Neuronal stem cell (in vitro differentiated cells): ENCODE measurements around the gene PLCL2.

ENCODE experiments used
- DNase-seq: peaks from one replicate; pipeline ENCODE4 v3.0.0-alpha.2; 2013; ENCODE audit warnings: low spot score
- H2AFZ ChIP-seq: one replicate; pipeline ENCODE4 v1.6.1; 2013; ENCODE audit warnings: mild to moderate bottlenecking, low read length, inconsistent platforms
- H2AK5ac ChIP-seq: 2 replicates; pipeline ENCODE4 v1.6.1; 2013; ENCODE audit warnings: low read depth, mild to moderate bottlenecking, inconsistent platforms, low read length, moderate library complexity, mixed read lengths
- H2BK120ac ChIP-seq: 2 replicates; pipeline ENCODE4 v1.6.1; 2013; ENCODE audit warnings: low read depth, mild to moderate bottlenecking, inconsistent platforms, low read length, moderate library complexity, mixed read lengths
- H2BK12ac ChIP-seq: one replicate; pipeline ENCODE4 v1.6.1; 2013; ENCODE audit warnings: low read length, inconsistent platforms
- H2BK15ac ChIP-seq: 2 replicates; pipeline ENCODE4 v1.6.1; 2013; ENCODE audit warnings: mild to moderate bottlenecking, low read length, inconsistent platforms, mixed read lengths
- H2BK5ac ChIP-seq: one replicate; pipeline ENCODE4 v1.6.1; 2013; ENCODE audit warnings: inconsistent platforms, mild to moderate bottlenecking, low read length, moderate library complexity
- H3K14ac ChIP-seq: one replicate; pipeline ENCODE4 v1.6.1; 2013; ENCODE audit warnings: low read length, inconsistent platforms
- H3K18ac ChIP-seq: 2 replicates; pipeline ENCODE4 v1.6.1; 2013; ENCODE audit warnings: low read length, inconsistent platforms
- H3K23ac ChIP-seq: 2 replicates; pipeline ENCODE4 v1.6.1; 2013; ENCODE audit warnings: low read depth, mild to moderate bottlenecking, mixed read lengths, low read length, inconsistent platforms; ENCODE audit not compliant: poor library complexity
- H3K27ac ChIP-seq: replicated peaks from 3 replicates; pipeline ENCODE4 v1.5.1; 2013; ENCODE audit warnings: low read length, inconsistent platforms
- H3K27me3 ChIP-seq, 3 experiments: 2 replicates each; pipeline ENCODE4 v1.6.1; 2013; ENCODE audit warnings: low read length in 3 of 3, mild to moderate bottlenecking in 2 of 3, inconsistent platforms in 1 of 3, low read depth in 1 of 3, mixed read lengths in 1 of 3, moderate library complexity in 1 of 3; ENCODE audit not compliant: control insufficient read depth in 3 of 3, insufficient read depth in 3 of 3
- H3K36me3 ChIP-seq, 2 donors: replicated peaks in 1 of 2; 2 replicates each; pipeline ENCODE4 v1.6.1; 2013; ENCODE audit warnings: low read length in 2 of 2; ENCODE audit not compliant: control insufficient read depth in 2 of 2, insufficient read depth in 2 of 2
- H3K4ac ChIP-seq: 2 replicates; pipeline ENCODE4 v1.6.1; 2013; ENCODE audit warnings: inconsistent platforms, mild to moderate bottlenecking, low read length, moderate library complexity
- H3K4me1 ChIP-seq, 2 donors: 1 replicate in 1 of 2; 2 replicates in 1 of 2; pipeline ENCODE4 v1.6.1; 2013; ENCODE audit warnings: low read length in 2 of 2, low read depth in 1 of 2; ENCODE audit not compliant: control insufficient read depth in 2 of 2, insufficient read depth in 1 of 2
- H3K4me2 ChIP-seq: one replicate; pipeline ENCODE4 v1.6.1; 2013; ENCODE audit warnings: mild to moderate bottlenecking, low read length, inconsistent platforms; ENCODE audit not compliant: insufficient read depth, poor library complexity, severe bottlenecking
- H3K4me3 ChIP-seq, 2 donors: 2 replicates each; pipeline ENCODE4 v1.5.1; 2013; ENCODE audit warnings: low read length in 2 of 2, mild to moderate bottlenecking in 2 of 2, inconsistent platforms in 1 of 2, moderate library complexity in 1 of 2
- H3K79me1 ChIP-seq: one replicate; pipeline ENCODE4 v1.6.1; 2013; ENCODE audit warnings: low read depth, mild to moderate bottlenecking, inconsistent platforms, low read length, moderate library complexity
- H3K9ac ChIP-seq: one replicate; pipeline ENCODE4 v1.6.1; 2013; ENCODE audit warnings: mild to moderate bottlenecking, low read depth, low read length, inconsistent platforms; ENCODE audit not compliant: poor library complexity
- H3K9me3 ChIP-seq, 2 donors: replicated peaks in 1 of 2; 2 replicates each; pipeline versions ENCODE3 to v1.6.1; 2013; ENCODE audit warnings: low read length in 2 of 2, mild to moderate bottlenecking in 2 of 2, inconsistent platforms in 1 of 2, low read depth in 1 of 2, mixed read lengths in 1 of 2, moderate library complexity in 1 of 2; ENCODE audit not compliant: control insufficient read depth in 2 of 2, insufficient read depth in 1 of 2
- H4K8ac ChIP-seq: one replicate; pipeline ENCODE4 v1.6.1; 2013; ENCODE audit warnings: low read depth, mild to moderate bottlenecking, inconsistent platforms, low read length, moderate library complexity
- H4K91ac ChIP-seq: one replicate; pipeline ENCODE4 v1.6.1; 2013; ENCODE audit warnings: low read length, low read depth, mild to moderate bottlenecking, inconsistent platforms; ENCODE audit not compliant: poor library complexity
- WGBS, 2 donors: extraction: QIAGEN DNeasy Blood & Tissue Kit; methylation state at CpG; one replicate each; pipeline ENCODE4 v1.1.7; 2013; ENCODE audit warnings: missing lambda C conversion rate in 2 of 2, mixed read lengths in 1 of 2; ENCODE audit not compliant: insufficient read length in 2 of 2, insufficient replicate concordance in 1 of 2; ENCODE audit errors: extremely low coverage in 2 of 2; 5-methylcytosine and 5-hydroxymethylcytosine counted together

The PLCL2 gene

DNA sequence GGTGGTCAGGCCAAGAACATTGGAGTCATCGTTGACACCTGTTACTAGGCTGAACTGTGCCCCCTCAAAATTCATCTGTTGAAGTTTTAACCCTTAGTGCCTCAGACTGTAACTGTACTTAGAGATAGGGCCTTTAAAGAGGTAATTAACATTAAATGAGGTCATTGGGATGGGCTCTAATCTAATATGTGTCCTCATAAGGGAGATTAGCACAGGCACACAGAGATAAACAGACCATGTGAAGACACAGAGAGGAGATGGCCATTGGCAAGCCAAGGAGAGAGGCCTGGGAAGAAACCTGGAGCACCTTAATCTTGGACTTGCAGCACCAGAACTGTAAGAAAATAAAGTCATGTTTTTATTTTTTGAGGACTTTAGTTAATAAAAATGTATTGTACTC is 59.6 kb downstream of the PLCL2 start:
- Histone ChIP-seq H3K4me1 (peaks cover 4 to 7% of the 10 kb centered on the region in 2 donors), H3K27me3 (no peaks in the 10 kb centered on the region), H2BK120ac (no peak overlapping the region), H3K27ac (no peak overlapping the region), H2AFZ (no peak overlapping the region), H3K4me3 (no peak overlapping the region), H4K8ac (no peak overlapping the region), H3K4me2 (no peak overlapping the region), H3K14ac (no peak overlapping the region), H2BK5ac (no peak overlapping the region), H2AK5ac (no peak overlapping the region), H3K18ac (no peak overlapping the region), H3K36me3 (peaks cover 0 to 1% of the 10 kb centered on the region in 2 donors), H3K9me3 (no peaks in the 10 kb centered on the region), H3K79me1 (no peaks in the 10 kb centered on the region), H2BK12ac (no peak overlapping the region), H2BK15ac (no peak overlapping the region), H3K9ac (no peak overlapping the region), H4K91ac (no peak overlapping the region), H3K23ac (no peak overlapping the region), H3K4ac (no peak overlapping the region)
- no peak for DNase-seq
- WGBS, 2 donors: no CpG with 5 or more reads among the region's 1 CpG

DNA sequence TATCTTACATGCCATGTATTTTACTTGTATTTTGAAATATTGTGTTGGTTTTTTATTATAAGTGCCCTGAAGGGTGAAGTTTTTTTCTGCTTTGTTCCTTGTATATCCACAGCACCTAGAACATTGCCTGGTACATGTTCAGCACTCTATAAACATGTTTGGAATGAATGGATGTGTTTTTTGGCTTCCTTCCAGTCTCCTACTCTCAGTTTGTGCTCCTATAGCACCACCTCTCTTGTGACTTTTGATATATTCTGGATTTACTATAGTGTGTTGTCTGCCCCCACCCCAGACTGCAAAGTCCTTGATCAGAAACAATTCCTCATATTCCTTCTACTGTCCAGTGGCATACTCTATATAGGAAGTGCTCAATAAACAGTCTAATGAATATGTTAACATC is 60.6 kb downstream of the PLCL2 start:
- H4K8ac ChIP-seq: no peak overlapping the region
- no peak overlapping the region for H2BK120ac ChIP-seq
- no peaks in the 10 kb centered on the region for H3K9me3 ChIP-seq
- no peak overlapping the region for H2BK5ac ChIP-seq
- no peak overlapping the region for H4K91ac ChIP-seq
- H3K27me3 ChIP-seq: no peaks in the 10 kb centered on the region
- H3K4me3 ChIP-seq: no peak overlapping the region
- H3K79me1 ChIP-seq: no peaks in the 10 kb centered on the region
- H3K4me2 ChIP-seq: no peak overlapping the region
- H3K23ac ChIP-seq: no peak overlapping the region
- H2BK12ac ChIP-seq: no peak overlapping the region
- H3K18ac ChIP-seq: no peak overlapping the region
- peaks cover 4 to 7% of the 10 kb centered on the region in 2 donors for H3K4me1 ChIP-seq
- H3K9ac ChIP-seq: no peak overlapping the region
- H3K36me3 ChIP-seq: peaks cover 0 to 1% of the 10 kb centered on the region in 2 donors
- no peak overlapping the region for H3K4ac ChIP-seq
- H2AK5ac ChIP-seq: no peak overlapping the region
- DNase-seq: no peak
- H3K14ac ChIP-seq: no peak overlapping the region
- H2BK15ac ChIP-seq: no peak overlapping the region
- H3K27ac ChIP-seq: no peak overlapping the region
- no peak overlapping the region for H2AFZ ChIP-seq

DNA sequence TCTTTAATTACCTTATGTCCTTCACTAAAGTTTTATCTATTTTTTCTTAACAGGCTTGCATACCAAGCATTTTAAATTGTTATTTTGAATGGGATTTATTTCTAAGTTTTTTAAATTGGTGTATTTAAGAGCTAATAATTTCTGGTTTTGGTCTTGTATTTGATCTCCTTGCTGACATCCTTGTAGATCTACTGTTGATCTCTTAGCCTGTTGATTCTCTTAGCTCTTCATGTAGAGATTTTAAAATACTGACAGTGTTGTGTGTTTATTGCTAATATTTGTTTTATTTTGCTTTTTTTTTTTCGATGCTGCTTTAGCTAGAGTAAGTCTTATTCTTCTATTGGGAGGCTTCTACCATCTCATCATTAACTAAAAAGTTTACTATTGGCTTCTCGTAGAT is 65.5 kb downstream of the PLCL2 start:
- no peak overlapping the region for H3K23ac ChIP-seq
- H3K27ac ChIP-seq: no peak overlapping the region
- no peak overlapping the region for H2AK5ac ChIP-seq
- H3K4ac ChIP-seq: no peak overlapping the region
- no peak overlapping the region for H3K4me2 ChIP-seq
- no peaks in the 10 kb centered on the region for H3K27me3 ChIP-seq
- H2BK15ac ChIP-seq: no peak overlapping the region
- H2BK5ac ChIP-seq: no peak overlapping the region
- H3K4me1 ChIP-seq: no peaks in the 10 kb centered on the region
- H3K9me3 ChIP-seq: no peaks in the 10 kb centered on the region
- H3K79me1 ChIP-seq: no peaks in the 10 kb centered on the region
- H3K14ac ChIP-seq: no peak overlapping the region
- no peak overlapping the region for H3K9ac ChIP-seq
- no peak overlapping the region for H2BK120ac ChIP-seq
- H3K18ac ChIP-seq: no peak overlapping the region
- H4K91ac ChIP-seq: no peak overlapping the region
- no peak for DNase-seq
- H3K36me3 ChIP-seq: no peaks in the 10 kb centered on the region
- H4K8ac ChIP-seq: no peak overlapping the region
- H3K4me3 ChIP-seq: no peak overlapping the region
- H2BK12ac ChIP-seq: no peak overlapping the region
- no peak overlapping the region for H2AFZ ChIP-seq
- no CpG with 5 or more reads among the region's 2 CpGs for WGBS, 2 donors

DNA sequence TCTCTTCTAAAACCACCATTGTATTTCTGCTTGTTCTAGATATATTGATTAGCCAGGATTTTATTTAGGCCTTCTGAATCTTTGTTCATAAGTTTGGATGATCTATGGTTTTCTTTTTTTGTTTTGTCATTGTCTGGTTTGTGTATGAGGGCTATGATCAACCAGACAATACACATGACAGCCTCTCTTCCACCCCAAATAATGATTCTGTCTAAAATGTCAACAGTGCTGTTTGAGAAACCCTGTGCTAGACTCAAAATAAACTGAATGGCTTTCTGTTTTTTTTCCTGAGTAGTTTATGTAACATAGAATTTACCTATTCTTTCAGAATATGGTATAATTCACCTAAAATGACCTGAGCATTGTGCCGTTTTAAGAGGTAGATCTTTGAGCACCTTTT is 66.1 kb downstream of the PLCL2 start:
- Histone ChIP-seq H2AFZ (no peak overlapping the region), H3K36me3 (no peaks in the 10 kb centered on the region), H3K4me2 (no peak overlapping the region), H2BK120ac (no peak overlapping the region), H3K4ac (no peak overlapping the region), H4K8ac (no peak overlapping the region), H3K4me3 (no peak overlapping the region), H4K91ac (no peak overlapping the region), H3K79me1 (no peaks in the 10 kb centered on the region), H3K9me3 (no peaks in the 10 kb centered on the region), H3K27me3 (no peaks in the 10 kb centered on the region), H3K4me1 (no peaks in the 10 kb centered on the region), H2BK12ac (no peak overlapping the region), H3K23ac (no peak overlapping the region), H2BK15ac (no peak overlapping the region), H3K14ac (no peak overlapping the region), H2AK5ac (no peak overlapping the region), H3K27ac (no peak overlapping the region), H3K18ac (no peak overlapping the region), H3K9ac (no peak overlapping the region), H2BK5ac (no peak overlapping the region)
- DNase-seq: no peak
- WGBS, 2 donors: no CpG with 5 or more reads among the region's 1 CpG
